ENCODE measurements around the gene KREMEN1.
A peak's percentile ranks its signal among the peaks of the same experiment; 100 is the strongest.

- peak; percentile 62 to 84 for TF ChIP-seq CTCF (conservative IDR thresholded peaks at IDR 0.05; ENCODE audit: low read depth in 2 of 2)
- TF ChIP-seq EZH2phosphoT487 (IDR thresholded peaks at IDR 0.05; ENCODE audit: unreplicated experiment), result no peak
Measured at GRCh38 chr22:29202212-29203192, 129.7 kb downstream of the KREMEN1 start.
